ENCODE data around the gene HNRNPLL. TPM values are rescaled to one million over a fixed set of nuclear protein-coding genes. Genes with fewer than 3 reads are reported as not detected.

Gene HNRNPLL
- total and polyA plus RNA-seq, 2 of the 13 experiments (the other 11 are each of a cell fraction or from before 2014, with no cell fraction given), result 49.4 to 103 TPM

DNA sequence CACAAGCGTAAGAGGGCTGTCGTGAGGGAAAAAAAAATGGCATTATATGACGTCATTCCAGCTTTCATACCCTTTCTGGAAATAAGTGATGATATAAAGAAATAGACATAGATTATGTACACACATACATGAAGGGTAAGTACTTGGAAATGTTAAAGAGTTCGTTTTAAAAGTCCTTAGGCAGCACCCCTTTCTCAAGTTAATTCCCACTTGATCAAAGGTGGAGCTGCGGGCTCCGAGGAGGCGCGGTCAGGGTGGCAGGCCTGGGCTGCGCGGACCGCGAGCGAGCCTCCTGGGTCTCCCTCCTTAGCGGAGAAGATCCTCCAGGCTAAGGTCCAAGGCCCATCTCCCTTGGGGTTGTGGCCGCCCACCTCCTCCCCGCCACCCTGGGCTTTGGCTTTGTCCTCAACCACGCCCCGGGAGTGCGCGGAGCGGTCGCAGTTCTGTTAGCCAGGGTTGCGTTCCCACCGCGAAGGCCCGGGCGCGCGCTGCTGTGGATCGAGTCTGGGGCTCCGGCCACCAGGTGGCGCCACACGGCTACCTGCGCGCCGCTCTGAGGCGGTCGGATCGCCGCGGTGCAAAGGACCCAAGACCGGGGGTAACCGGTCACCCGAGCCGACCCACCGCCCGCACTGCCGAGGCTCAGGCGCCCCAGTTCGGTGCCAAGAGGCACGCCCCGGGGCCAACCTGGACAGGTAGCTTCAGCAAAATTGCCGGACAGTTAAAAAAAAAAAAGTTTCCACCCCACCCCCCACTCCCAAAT lies 66.8 kb downstream of the HNRNPLL start (continued):
- TF ChIP-seq HNF4G (IDR thresholded peaks at IDR 0.05; ENCODE audit: borderline replicate concordance, low read depth, low read length) (no peak), HNF4G (CRISPR knock-in tag; IDR thresholded peaks at IDR 0.05; ENCODE audit: borderline replicate concordance, low read depth) (peak; percentile 74; the same call in 1 of the 2 replicates), ZSCAN25 (CRISPR knock-in tag; IDR thresholded peaks at IDR 0.05) (peak; percentile 44; the same call in 1 of the 2 replicates), ZNF136 (CRISPR knock-in tag; IDR thresholded peaks at IDR 0.05; ENCODE audit: low read depth) (no peak; the same call in 1 of the 2 replicates), RORA (CRISPR knock-in tag; IDR thresholded peaks at IDR 0.05) (no peak), ZNF530 (CRISPR knock-in tag; IDR thresholded peaks at IDR 0.05; ENCODE audit: low read depth) (no peak), ZNF446 (CRISPR knock-in tag; IDR thresholded peaks at IDR 0.05) (no peak), MZF1 (CRISPR knock-in tag; IDR thresholded peaks at IDR 0.05; ENCODE audit: borderline replicate concordance) (0 out of 2 replicates have a peak, but pooled peaks have one; percentile 34), ZNF841 (CRISPR knock-in tag; IDR thresholded peaks at IDR 0.05; ENCODE audit: borderline replicate concordance) (no peak), ZNF552 (CRISPR knock-in tag; IDR thresholded peaks at IDR 0.05; ENCODE audit: borderline replicate concordance) (0 out of 2 replicates have a peak, but pooled peaks have one; percentile 74), ZNF441 (CRISPR knock-in tag; IDR thresholded peaks at IDR 0.05; ENCODE audit: borderline replicate concordance) (peak; percentile 79; the same call in 1 of the 2 replicates), ATF1 (CRISPR knock-in tag; IDR thresholded peaks at IDR 0.05) (no peak), HMG20B (CRISPR knock-in tag; conservative IDR thresholded peaks at IDR 0.05) (0 out of 2 replicates have a peak, but pooled peaks have one; percentile 19), CBX5 (CRISPR knock-in tag; IDR thresholded peaks at IDR 0.05; ENCODE audit: borderline replicate concordance) (peak; percentile 88; the same call in 1 of the 2 replicates)
- TF ChIP-seq, protein P1, sequence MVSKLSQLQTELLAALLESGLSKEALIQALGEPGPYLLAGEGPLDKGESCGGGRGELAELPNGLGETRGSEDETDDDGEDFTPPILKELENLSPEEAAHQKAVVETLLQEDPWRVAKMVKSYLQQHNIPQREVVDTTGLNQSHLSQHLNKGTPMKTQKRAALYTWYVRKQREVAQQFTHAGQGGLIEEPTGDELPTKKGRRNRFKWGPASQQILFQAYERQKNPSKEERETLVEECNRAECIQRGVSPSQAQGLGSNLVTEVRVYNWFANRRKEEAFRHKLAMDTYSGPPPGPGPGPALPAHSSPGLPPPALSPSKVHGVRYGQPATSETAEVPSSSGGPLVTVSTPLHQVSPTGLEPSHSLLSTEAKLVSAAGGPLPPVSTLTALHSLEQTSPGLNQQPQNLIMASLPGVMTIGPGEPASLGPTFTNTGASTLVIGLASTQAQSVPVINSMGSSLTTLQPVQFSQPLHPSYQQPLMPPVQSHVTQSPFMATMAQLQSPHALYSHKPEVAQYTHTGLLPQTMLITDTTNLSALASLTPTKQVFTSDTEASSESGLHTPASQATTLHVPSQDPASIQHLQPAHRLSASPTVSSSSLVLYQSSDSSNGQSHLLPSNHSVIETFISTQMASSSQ (IDR thresholded peaks at IDR 0.05; ENCODE audit: low read depth), result no peak
- TF ChIP-seq, protein P1 (CRISPR knock-in tag; IDR thresholded peaks at IDR 0.05; ENCODE audit: borderline replicate concordance), result no peak
- TF ChIP-seq, protein P2, sequence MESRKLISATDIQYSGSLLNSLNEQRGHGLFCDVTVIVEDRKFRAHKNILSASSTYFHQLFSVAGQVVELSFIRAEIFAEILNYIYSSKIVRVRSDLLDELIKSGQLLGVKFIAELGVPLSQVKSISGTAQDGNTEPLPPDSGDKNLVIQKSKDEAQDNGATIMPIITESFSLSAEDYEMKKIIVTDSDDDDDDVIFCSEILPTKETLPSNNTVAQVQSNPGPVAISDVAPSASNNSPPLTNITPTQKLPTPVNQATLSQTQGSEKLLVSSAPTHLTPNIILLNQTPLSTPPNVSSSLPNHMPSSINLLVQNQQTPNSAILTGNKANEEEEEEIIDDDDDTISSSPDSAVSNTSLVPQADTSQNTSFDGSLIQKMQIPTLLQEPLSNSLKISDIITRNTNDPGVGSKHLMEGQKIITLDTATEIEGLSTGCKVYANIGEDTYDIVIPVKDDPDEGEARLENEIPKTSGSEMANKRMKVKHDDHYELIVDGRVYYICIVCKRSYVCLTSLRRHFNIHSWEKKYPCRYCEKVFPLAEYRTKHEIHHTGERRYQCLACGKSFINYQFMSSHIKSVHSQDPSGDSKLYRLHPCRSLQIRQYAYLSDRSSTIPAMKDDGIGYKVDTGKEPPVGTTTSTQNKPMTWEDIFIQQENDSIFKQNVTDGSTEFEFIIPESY (CRISPR knock-in tag; IDR thresholded peaks at IDR 0.05), result peak; percentile 97
- TF ChIP-seq, protein P3, sequence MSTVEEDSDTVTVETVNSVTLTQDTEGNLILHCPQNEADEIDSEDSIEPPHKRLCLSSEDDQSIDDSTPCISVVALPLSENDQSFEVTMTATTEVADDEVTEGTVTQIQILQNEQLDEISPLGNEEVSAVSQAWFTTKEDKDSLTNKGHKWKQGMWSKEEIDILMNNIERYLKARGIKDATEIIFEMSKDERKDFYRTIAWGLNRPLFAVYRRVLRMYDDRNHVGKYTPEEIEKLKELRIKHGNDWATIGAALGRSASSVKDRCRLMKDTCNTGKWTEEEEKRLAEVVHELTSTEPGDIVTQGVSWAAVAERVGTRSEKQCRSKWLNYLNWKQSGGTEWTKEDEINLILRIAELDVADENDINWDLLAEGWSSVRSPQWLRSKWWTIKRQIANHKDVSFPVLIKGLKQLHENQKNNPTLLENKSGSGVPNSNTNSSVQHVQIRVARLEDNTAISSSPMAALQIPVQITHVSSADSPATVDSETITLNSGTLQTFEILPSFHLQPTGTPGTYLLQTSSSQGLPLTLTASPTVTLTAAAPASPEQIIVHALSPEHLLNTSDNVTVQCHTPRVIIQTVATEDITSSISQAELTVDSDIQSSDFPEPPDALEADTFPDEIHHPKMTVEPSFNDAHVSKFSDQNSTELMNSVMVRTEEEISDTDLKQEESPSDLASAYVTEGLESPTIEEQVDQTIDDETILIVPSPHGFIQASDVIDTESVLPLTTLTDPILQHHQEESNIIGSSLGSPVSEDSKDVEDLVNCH (CRISPR knock-in tag; IDR thresholded peaks at IDR 0.05), result no peak
- TF ChIP-seq, protein P4, sequence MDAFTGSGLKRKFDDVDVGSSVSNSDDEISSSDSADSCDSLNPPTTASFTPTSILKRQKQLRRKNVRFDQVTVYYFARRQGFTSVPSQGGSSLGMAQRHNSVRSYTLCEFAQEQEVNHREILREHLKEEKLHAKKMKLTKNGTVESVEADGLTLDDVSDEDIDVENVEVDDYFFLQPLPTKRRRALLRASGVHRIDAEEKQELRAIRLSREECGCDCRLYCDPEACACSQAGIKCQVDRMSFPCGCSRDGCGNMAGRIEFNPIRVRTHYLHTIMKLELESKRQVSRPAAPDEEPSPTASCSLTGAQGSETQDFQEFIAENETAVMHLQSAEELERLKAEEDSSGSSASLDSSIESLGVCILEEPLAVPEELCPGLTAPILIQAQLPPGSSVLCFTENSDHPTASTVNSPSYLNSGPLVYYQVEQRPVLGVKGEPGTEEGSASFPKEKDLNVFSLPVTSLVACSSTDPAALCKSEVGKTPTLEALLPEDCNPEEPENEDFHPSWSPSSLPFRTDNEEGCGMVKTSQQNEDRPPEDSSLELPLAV (CRISPR knock-in tag; conservative IDR thresholded peaks at IDR 0.05; ENCODE audit: low read depth), result no peak
